ENCODE measurements around the gene UGT1A9. TPM values are rescaled to one million over a fixed set of nuclear protein-coding genes. Genes with fewer than 3 reads are reported as not detected.

The UGT1A9 gene
- total RNA-seq, 1 experiment from 2014 or later, result not detected

DNA sequence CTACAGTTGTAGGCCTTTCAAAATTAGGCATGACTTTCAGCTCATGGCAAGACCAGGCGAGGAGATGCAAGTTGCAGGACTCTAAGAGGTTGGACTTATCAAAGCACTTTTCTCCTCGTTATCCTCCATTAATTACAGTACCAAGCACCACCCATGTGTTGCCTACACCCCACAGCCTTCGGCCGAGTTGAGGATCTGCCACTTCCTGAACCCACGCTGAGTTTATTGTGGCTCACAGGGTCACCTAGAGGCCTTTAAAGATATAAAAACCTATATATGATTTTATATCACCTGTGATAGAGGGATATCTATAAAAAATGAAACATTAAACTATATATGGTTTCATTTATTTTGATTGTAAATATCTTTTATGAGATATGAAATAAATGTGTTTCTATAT is 32.9 kb upstream of the UGT1A9 start:
- H3K4ac ChIP-seq (ENCODE audit: low read depth, low read length), result no peak overlapping the region
- DNase-seq, result no peak
- TF ChIP-seq, protein P1, sequence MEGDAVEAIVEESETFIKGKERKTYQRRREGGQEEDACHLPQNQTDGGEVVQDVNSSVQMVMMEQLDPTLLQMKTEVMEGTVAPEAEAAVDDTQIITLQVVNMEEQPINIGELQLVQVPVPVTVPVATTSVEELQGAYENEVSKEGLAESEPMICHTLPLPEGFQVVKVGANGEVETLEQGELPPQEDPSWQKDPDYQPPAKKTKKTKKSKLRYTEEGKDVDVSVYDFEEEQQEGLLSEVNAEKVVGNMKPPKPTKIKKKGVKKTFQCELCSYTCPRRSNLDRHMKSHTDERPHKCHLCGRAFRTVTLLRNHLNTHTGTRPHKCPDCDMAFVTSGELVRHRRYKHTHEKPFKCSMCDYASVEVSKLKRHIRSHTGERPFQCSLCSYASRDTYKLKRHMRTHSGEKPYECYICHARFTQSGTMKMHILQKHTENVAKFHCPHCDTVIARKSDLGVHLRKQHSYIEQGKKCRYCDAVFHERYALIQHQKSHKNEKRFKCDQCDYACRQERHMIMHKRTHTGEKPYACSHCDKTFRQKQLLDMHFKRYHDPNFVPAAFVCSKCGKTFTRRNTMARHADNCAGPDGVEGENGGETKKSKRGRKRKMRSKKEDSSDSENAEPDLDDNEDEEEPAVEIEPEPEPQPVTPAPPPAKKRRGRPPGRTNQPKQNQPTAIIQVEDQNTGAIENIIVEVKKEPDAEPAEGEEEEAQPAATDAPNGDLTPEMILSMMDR (conservative IDR thresholded peaks at IDR 0.05), result no peak
- H3K18ac ChIP-seq (ENCODE audit: insufficient read length, low read depth, low read length), result no peak overlapping the region
- H3K23ac ChIP-seq (ENCODE audit: insufficient read length, low read depth, low read length), result no peak overlapping the region
- H3K9me3 ChIP-seq (ENCODE audit: control insufficient read depth, low read depth, low read length), result no peaks in the 10 kb centered on the region
- H3K4me3 Mint-ChIP-seq, result no peak overlapping the region
- H3K27ac Mint-ChIP-seq, result no peak overlapping the region
- no peak overlapping the region for H3K27ac ChIP-seq (ENCODE audit: insufficient read length, low read depth, low read length)
- no peak overlapping the region for H2BK15ac ChIP-seq (ENCODE audit: low read depth, low read length)
- H4K91ac ChIP-seq (ENCODE audit: insufficient read length, low read depth, low read length), result no peak overlapping the region
- no peak overlapping the region for H2BK12ac ChIP-seq (ENCODE audit: insufficient read length, low read depth, low read length)
- no peaks in the 10 kb centered on the region for H4K20me1 ChIP-seq (ENCODE audit: control insufficient read depth, insufficient read depth, insufficient read length)
- H2AK5ac ChIP-seq (ENCODE audit: insufficient read length, low read length), result no peak overlapping the region
- H3K79me2 ChIP-seq (ENCODE audit: insufficient read depth, low read length), result no peaks in the 10 kb centered on the region
- no peak overlapping the region for H2BK120ac ChIP-seq (ENCODE audit: low read depth, low read length, poor library complexity, severe bottlenecking)
- no peaks in the 10 kb centered on the region for H3K79me1 ChIP-seq (ENCODE audit: insufficient read depth, low read depth, low read length, poor library complexity, severe bottlenecking)
- no CpG with 5 or more reads among the region's 5 CpGs for WGBS (ENCODE audit: extremely low coverage, insufficient read length, low lambda C conversion rate)
- no peak overlapping the region for H4K5ac ChIP-seq (ENCODE audit: insufficient read length, low read depth, low read length)
- H3K4me2 ChIP-seq (ENCODE audit: insufficient read depth, insufficient read length, low read length), result no peak overlapping the region
- H3K9me3 Mint-ChIP-seq, result peaks cover 0 to 2% of the 10 kb centered on the region in 2 experiments; a peak in 2 of 5 replicates
- H3K36me3 Mint-ChIP-seq (ENCODE audit: insufficient read depth in 1 of 3, low read depth in 3 of 3), result peaks cover 0 to 1% (median 0%) of the 10 kb centered on the region in 3 experiments; a peak in 1 of 7 replicates
- H3K56ac ChIP-seq (ENCODE audit: insufficient read length, low read depth, low read length), result no peak overlapping the region
- H3K27me3 ChIP-seq (ENCODE audit: insufficient read depth, low read length), result no peaks in the 10 kb centered on the region
- no peaks in the 10 kb centered on the region for H3K23me2 ChIP-seq (ENCODE audit: insufficient read length, low read depth, low read length, poor library complexity, severe bottlenecking)
- H3K4me1 ChIP-seq (ENCODE audit: insufficient read depth, low read length), result no peaks in the 10 kb centered on the region
- peaks cover 8% of the 10 kb centered on the region for H3K27me3 Mint-ChIP-seq (ENCODE audit: low read depth)
- H2BK5ac ChIP-seq (ENCODE audit: insufficient read length, low read length), result no peak overlapping the region
- H3K14ac ChIP-seq (ENCODE audit: insufficient read depth, low read length), result no peak overlapping the region
- H4K8ac ChIP-seq (replicated peaks; ENCODE audit: insufficient read length, low read depth, low read length), result no peak overlapping the region
- no peak overlapping the region for H3K9ac ChIP-seq (ENCODE audit: extremely low read depth, insufficient read length, low read length)
- H2BK20ac ChIP-seq (ENCODE audit: low read depth, low read length, poor library complexity, severe bottlenecking), result no peak overlapping the region
- H2AFZ ChIP-seq (ENCODE audit: low read length), result no peak overlapping the region
- no peak overlapping the region for H3T11ph ChIP-seq (ENCODE audit: low read length)
- H3K4me1 Mint-ChIP-seq, result no peaks in the 10 kb centered on the region

All from H9 (cell line).